ENCODE measurements around the gene HLX.

The HLX gene

GRCh38 chr1:220876511-220877376 lies 2.5 kb upstream of the HLX start:
- Histone ChIP-seq H2AFZ (ENCODE audit: low read length) (no peak overlapping the region), H3K4me3 (ENCODE audit: low read depth, low read length, poor library complexity, severe bottlenecking) (no peak overlapping the region), H3K9me3 (ENCODE audit: low read length) (no peaks in the 10 kb centered on the region), H3F3A (ENCODE audit: insufficient read depth, low read length) (no peaks in the 10 kb centered on the region), H3K4me2 (ENCODE audit: low read length) (no peak overlapping the region), H3K4me1 (ENCODE audit: insufficient read depth, low read length, severe bottlenecking) (no peaks in the 10 kb centered on the region), H3K79me2 (ENCODE audit: insufficient read depth, low read length) (no peaks in the 10 kb centered on the region), H3K9me2 (ENCODE audit: low read depth, low read length) (no peaks in the 10 kb centered on the region), H3K27ac (ENCODE audit: low read depth, low read length, poor library complexity, severe bottlenecking) (no peak overlapping the region), H3K27me3 (ENCODE audit: insufficient read depth, low read length) (no peaks in the 10 kb centered on the region), H3K36me3 (ENCODE audit: insufficient read depth, low read length) (no peaks in the 10 kb centered on the region), H3K9ac (ENCODE audit: low read length) (no peak overlapping the region), H4K20me1 (ENCODE audit: insufficient read depth, low read length) (no peaks in the 10 kb centered on the region)
- TF ChIP-seq EZH2 (IDR thresholded peaks at IDR 0.05; ENCODE audit: borderline replicate concordance, low read length) (no peak), CTCF (IDR thresholded peaks at IDR 0.05; ENCODE audit: low read length) (no peak)

GRCh38 chr1:220877377-220878095 lies 1.7 kb upstream of the HLX start:
- Histone ChIP-seq H3K79me2 (ENCODE audit: insufficient read depth, low read length) (no peaks in the 10 kb centered on the region), H3K9me3 (ENCODE audit: low read length) (no peaks in the 10 kb centered on the region), H3K27me3 (ENCODE audit: insufficient read depth, low read length) (no peaks in the 10 kb centered on the region), H4K20me1 (ENCODE audit: insufficient read depth, low read length) (no peaks in the 10 kb centered on the region), H3K4me3 (ENCODE audit: low read depth, low read length, poor library complexity, severe bottlenecking) (no peak overlapping the region), H3K9ac (ENCODE audit: low read length) (no peak overlapping the region), H3K4me1 (ENCODE audit: insufficient read depth, low read length, severe bottlenecking) (no peaks in the 10 kb centered on the region), H2AFZ (ENCODE audit: low read length) (no peak overlapping the region), H3K27ac (ENCODE audit: low read depth, low read length, poor library complexity, severe bottlenecking) (no peak overlapping the region), H3K36me3 (ENCODE audit: insufficient read depth, low read length) (no peaks in the 10 kb centered on the region), H3K4me2 (ENCODE audit: low read length) (no peak overlapping the region), H3K9me2 (ENCODE audit: low read depth, low read length) (no peaks in the 10 kb centered on the region), H3F3A (ENCODE audit: insufficient read depth, low read length) (no peaks in the 10 kb centered on the region)
- TF ChIP-seq CTCF (IDR thresholded peaks at IDR 0.05; ENCODE audit: low read length) (no peak), EZH2 (IDR thresholded peaks at IDR 0.05; ENCODE audit: borderline replicate concordance, low read length) (no peak)

DNA sequence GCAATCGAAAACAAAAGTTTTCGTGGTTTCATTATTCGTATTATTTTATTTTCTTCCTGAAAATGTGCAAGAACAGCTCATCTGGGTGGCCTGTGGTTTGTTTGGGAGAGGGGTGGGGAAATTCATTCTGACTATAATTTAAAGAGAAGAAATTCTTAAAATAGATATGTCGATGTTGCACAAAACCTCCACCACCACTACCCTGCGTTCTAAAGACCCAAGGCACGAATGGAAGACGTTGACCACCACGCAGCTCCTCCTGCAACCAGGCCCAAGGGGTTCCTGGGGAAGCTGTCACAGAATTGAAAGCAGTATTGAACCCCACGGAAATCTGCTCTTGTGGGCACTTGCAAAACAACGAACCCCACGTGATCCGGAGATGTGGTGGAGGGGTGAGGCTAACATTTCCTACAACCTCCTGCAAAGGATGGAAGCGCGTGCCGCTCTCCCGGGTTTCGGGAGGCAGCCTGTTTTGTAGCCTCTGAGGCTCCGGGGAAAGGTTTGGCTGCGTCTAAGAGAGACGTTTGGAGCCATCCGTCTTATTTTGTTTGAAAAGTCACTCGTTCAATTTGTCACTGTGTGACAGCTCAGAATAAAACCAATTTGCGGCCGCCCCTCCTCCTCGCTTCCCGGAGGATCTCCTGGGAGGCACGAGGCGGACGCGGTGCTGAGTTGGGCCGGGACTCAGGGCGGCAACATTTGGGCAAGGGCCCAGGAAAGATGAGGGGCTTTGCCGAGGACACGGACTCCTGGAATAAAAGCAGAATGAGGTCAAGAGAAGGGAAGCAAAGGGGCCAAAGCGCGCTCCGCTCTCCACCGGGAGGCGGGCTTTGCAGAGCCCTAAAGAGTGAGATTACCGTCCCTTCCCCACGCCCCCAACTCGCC lies 810 bp upstream of the HLX start:
- no peak overlapping the region for H3K9ac ChIP-seq (ENCODE audit: low read length)

More for the DNA sequence above, 810 bp upstream of the HLX start:
- no peak for TF ChIP-seq EZH2 (IDR thresholded peaks at IDR 0.05; ENCODE audit: borderline replicate concordance, low read length)
- no peak for TF ChIP-seq CTCF (IDR thresholded peaks at IDR 0.05; ENCODE audit: low read length)
- Histone ChIP-seq H4K20me1 (ENCODE audit: insufficient read depth, low read length) (no peaks in the 10 kb centered on the region), H3K9me3 (ENCODE audit: low read length) (no peaks in the 10 kb centered on the region), H3K4me1 (ENCODE audit: insufficient read depth, low read length, severe bottlenecking) (no peaks in the 10 kb centered on the region), H3K4me3 (ENCODE audit: low read depth, low read length, poor library complexity, severe bottlenecking) (no peak overlapping the region), H3K79me2 (ENCODE audit: insufficient read depth, low read length) (no peaks in the 10 kb centered on the region), H3K27ac (ENCODE audit: low read depth, low read length, poor library complexity, severe bottlenecking) (no peak overlapping the region), H3K27me3 (ENCODE audit: insufficient read depth, low read length) (no peaks in the 10 kb centered on the region), H3K9me2 (ENCODE audit: low read depth, low read length) (no peaks in the 10 kb centered on the region), H3K36me3 (ENCODE audit: insufficient read depth, low read length) (no peaks in the 10 kb centered on the region), H2AFZ (ENCODE audit: low read length) (no peak overlapping the region), H3F3A (ENCODE audit: insufficient read depth, low read length) (no peaks in the 10 kb centered on the region), H3K4me2 (ENCODE audit: low read length) (no peak overlapping the region)
